ENCODE results near the gene VN1R5.
A peak's percentile ranks its signal among the peaks of the same experiment; 100 is the strongest.
"Not testable (repeated sequence)": the region's sequence is repeated elsewhere in the genome, so short reads cannot be mapped to it uniquely, and the experiment has no call there.

Gene VN1R5

DNA sequence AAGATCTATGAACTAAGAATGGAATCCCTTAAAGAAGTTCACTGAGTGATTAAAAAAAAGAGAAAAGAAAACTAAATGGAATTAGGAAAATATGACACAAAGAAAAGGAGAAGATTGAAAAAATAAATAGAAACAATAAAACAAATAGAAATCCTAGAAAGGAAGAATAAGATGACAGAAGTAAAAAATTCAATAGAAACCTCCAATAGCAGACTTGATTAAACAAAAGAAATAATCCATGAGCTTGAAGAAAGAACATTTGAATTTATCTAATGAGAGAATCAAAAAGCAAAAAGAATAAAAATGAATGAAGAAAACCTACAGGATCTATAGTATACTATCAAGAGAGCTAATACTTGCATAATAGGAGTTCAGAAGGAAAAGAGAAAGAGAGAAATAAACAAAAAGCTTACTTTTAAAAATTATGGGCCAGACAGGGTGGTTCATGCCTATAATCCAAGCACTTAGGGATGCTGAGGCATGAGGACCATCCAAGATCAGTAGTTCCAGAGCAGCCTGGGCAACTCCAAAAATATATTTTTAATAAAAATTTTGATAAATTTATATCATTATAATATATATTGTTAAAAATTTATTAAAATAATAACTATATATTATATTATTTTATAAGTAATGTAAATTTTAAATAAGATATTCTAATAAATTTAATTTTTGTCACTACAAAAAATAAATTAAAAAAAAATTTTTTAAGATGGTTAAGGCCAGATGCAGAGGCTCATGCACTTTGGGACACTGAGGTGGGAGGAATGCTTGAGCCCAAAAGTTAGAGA is 9.4 kb upstream of the VN1R5 start:
- ATAC-seq = no peak

DNA sequence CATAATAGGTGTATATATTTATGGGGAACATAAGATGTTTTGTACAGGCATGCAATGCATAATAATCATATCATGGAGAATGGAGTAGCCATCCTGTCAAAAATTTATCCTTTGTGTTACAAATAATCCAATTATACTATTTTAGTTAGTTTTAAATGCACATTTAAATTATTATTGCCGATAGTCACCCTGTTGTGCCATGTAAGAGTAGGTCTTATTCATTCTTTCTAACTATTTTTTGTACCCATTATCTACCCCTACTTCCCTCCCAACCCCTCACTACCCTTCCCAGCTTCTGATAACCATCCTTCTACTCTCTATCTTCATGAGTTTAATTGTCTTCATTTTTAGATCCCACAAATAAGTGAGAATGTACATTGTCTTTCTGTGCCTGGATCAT is 8.3 kb upstream of the VN1R5 start:
- no peaks in the 10 kb centered on the region for H3K4me1 Mint-ChIP-seq
- H3K9me3 Mint-ChIP-seq = peaks cover 13% of the 10 kb centered on the region
- H3K36me3 Mint-ChIP-seq = no peaks in the 10 kb centered on the region
- no peak overlapping the region for H3K4me3 Mint-ChIP-seq
- no peak overlapping the region for H3K27ac Mint-ChIP-seq
- ATAC-seq = no peak
- DNase-seq (ENCODE audit: low spot score in 2 of 2) = no peak

More for the DNA sequence above, 9.4 kb upstream of the VN1R5 start:
- H3K27ac Mint-ChIP-seq = no peak overlapping the region
- no peak overlapping the region for H3K4me3 Mint-ChIP-seq
- peaks cover 13% of the 10 kb centered on the region for H3K9me3 Mint-ChIP-seq
- no peaks in the 10 kb centered on the region for H3K4me1 Mint-ChIP-seq
- DNase-seq (ENCODE audit: low spot score in 2 of 2) = no peak
- no peaks in the 10 kb centered on the region for H3K36me3 Mint-ChIP-seq

DNA sequence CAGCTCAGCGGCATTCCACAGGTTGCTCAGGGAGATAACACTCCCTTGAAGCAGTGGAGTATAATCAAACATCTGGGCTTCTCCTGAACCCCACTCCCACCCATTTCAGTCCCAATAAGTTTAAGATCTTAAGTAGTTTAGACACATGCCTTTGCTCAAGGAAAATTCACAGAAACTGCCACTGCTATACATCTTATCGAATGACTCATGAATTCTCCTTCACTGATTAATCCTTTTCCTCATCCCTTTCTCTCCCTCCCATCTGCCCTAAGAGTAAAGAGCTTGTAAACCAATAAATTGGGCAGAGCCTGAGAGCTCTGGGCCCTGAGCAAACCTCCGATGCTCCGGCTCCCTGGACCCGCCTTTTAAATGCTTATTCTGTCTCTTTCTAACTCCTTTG is 10.2 kb downstream of the VN1R5 start:
- no peaks in the 10 kb centered on the region for H3K36me3 Mint-ChIP-seq
- peaks cover 12% of the 10 kb centered on the region for H3K9me3 Mint-ChIP-seq
- DNase-seq (ENCODE audit: low spot score in 2 of 2) = no peak
- H3K4me1 Mint-ChIP-seq = no peaks in the 10 kb centered on the region
- no peak for ATAC-seq
- no peak overlapping the region for H3K27ac Mint-ChIP-seq
- no peak overlapping the region for H3K4me3 Mint-ChIP-seq

DNA sequence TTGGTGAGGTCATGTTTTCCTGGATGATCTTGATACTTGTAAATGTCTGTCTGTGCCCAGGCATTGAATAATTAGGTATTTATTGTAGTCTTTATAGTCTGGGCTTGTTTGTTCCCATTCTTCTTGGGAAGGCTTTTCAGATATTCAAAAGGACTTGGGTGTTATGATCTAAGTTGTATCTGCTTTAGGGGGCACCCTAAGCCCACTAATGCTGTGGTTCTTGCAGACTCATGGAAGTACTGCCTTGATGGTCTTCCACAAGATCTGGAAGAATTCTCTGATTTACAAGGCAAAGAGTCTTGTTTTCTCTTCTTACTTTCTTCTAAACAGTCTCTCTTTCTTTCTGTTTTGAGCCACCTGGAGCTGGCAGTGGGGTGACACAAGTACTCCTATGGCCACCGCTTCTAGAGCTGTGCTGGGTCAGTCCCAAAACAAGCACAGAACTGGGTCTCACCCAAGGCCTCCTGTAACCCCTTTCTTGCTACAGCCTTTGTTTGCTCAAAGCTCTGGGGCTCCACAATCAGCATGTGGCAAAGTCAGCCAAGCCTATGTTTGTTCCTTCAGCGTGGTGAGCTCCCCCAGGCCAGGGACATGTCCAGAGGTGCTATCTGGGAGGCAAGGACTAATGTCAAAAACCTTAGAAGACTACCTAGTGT is 12.6 kb downstream of the VN1R5 start:
- Mint-ChIP-seq H3K4me1 (no peaks in the 10 kb centered on the region), H3K9me3 (peaks cover 19% of the 10 kb centered on the region), H3K27ac (no peak overlapping the region), H3K36me3 (no peaks in the 10 kb centered on the region), H3K4me3 (no peak overlapping the region)
- ATAC-seq (no peak), DNase-seq (ENCODE audit: low spot score in 2 of 2) (no peak)

DNA sequence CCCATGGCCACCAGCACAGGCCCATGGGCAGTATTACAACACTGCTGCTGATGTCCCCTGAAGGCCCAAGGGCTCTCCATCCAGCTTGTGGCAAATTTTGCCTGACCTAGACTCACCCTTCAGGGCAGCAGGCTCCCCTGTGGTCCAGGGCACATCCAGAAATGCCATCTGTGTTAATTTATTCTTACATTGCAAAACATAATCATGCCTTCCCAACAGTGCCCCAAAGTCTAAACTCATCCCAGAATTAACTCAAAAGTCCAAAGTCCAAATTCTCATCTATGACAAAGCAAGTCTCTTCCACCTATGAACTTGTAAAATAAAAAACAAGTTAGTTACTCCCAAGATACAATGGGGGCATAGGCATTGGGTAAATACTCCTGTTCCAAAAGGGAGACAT is 13.3 kb downstream of the VN1R5 start:
- Mint-ChIP-seq H3K4me1 (no peaks in the 10 kb centered on the region), H3K9me3 (peaks cover 19% of the 10 kb centered on the region), H3K27ac (no peak overlapping the region), H3K4me3 (no peak overlapping the region), H3K36me3 (no peaks in the 10 kb centered on the region)
- no peak for ATAC-seq
- DNase-seq (ENCODE audit: low spot score in 2 of 2) = no peak

DNA sequence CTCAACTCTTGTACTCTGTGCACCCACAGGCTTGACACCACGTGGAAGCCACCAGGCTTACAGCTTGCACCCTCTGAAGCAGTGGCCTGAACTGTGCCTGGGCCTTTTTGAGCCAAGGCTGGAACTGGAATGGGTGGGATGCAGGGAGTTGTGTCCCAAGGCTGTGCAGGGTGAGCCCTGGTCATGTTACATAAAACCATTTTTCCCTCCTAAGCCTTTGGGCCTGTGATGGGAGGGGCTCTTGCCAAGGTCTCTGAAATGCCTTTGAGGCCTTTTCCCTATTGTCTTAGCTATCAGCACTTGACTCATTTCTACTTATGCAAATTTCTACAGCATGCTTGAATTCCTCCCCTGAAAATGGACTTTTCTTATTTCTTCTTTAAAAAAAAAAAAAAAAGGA is 14.1 kb downstream of the VN1R5 start:
- peaks cover 18% of the 10 kb centered on the region for H3K9me3 Mint-ChIP-seq
- no peak overlapping the region for H3K4me3 Mint-ChIP-seq
- H3K27ac Mint-ChIP-seq = no peak overlapping the region
- H3K36me3 Mint-ChIP-seq = no peaks in the 10 kb centered on the region
- no peak for DNase-seq (ENCODE audit: low spot score in 2 of 2)
- ATAC-seq = no peak
- H3K4me1 Mint-ChIP-seq = no peaks in the 10 kb centered on the region

DNA sequence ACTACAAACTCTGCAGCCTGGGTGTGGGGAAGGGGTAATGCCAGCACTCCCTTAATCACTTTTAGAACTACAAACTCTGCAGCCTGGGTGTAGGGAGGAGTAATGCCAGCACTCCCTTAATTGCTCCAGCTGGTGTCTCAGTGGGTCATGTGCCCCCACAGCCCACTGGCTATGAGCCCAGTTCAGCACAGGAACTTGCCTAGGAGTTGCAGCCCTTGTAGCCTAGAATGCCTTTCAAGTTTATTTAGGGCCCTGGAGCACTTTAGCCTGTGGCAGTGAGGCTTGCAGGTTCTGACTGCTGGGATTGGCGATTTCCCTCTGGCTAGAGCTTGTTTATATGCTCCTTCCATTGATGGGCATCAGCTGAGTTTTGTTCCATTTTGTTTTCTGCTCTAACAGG is 17.1 kb downstream of the VN1R5 start:
- H3K27ac Mint-ChIP-seq = no peak overlapping the region
- DNase-seq (ENCODE audit: low spot score in 2 of 2) = peak in 1 of 2 donors; percentile 30
- H3K36me3 Mint-ChIP-seq = no peaks in the 10 kb centered on the region
- H3K4me3 Mint-ChIP-seq = no peak overlapping the region
- H3K4me1 Mint-ChIP-seq = no peaks in the 10 kb centered on the region
- no peak for ATAC-seq
- peaks cover 20% of the 10 kb centered on the region for H3K9me3 Mint-ChIP-seq

DNA sequence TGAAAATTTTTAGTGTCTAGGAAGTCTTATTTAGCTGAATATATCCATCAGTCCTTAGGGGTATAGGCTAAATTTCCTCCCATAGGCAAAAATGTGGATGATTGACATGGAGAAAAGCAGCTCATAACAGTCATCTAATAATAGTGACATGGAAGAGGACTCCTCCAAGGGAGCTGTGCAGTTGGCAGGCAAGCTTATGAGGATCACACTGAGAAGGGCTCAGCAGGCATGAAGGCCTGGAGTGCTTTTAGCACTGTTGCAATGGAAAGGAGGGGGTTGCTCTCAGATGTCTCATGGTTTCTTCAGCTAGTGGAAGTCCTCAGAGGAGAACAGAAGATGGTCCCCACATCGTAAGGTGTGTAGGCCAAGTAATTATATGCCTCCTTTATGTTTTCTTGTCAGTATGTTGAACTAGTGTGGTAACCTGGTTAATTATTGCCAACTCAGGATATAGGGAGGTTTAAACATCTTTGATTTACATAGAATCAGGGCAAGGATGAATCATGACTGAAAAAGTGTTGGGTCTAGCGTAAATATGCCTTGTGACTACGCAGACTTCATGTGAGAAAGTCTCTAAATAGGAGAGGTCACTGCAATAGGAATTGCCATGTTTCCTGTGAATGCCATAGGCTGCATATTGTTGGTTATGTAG is 18.9 kb downstream of the VN1R5 start:
- H3K27ac Mint-ChIP-seq = no peak overlapping the region
- no peak for DNase-seq (ENCODE audit: low spot score in 2 of 2)
- no peaks in the 10 kb centered on the region for H3K36me3 Mint-ChIP-seq
- no peak for ATAC-seq
- no peaks in the 10 kb centered on the region for H3K4me1 Mint-ChIP-seq
- peaks cover 20% of the 10 kb centered on the region for H3K9me3 Mint-ChIP-seq
- no peak overlapping the region for H3K4me3 Mint-ChIP-seq

DNA sequence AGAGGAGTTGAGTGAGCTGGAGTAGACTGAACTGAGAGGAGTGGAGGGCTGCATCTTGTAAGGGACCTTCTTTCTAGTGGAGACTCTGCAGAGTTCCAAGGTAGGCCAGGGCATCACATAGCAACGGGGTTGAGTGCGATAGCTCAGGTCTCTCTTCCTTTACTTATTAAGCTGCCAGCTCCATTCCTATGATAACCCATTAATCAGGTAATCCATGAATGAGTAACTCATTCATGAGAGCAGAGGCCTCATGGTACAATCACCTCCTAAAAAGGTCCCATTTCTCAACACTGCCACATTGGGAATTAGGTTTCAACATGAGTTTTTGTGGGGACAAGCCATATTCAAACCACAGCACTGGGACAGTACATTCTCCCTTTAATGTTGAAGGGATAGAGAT is 21.3 kb downstream of the VN1R5 start:
- no peaks in the 10 kb centered on the region for H3K36me3 Mint-ChIP-seq
- H3K4me1 Mint-ChIP-seq = no peaks in the 10 kb centered on the region
- H3K9me3 Mint-ChIP-seq = peaks cover 11% of the 10 kb centered on the region
- no peak overlapping the region for H3K27ac Mint-ChIP-seq
- ATAC-seq = no peak
- DNase-seq (ENCODE audit: low spot score in 2 of 2) = no peak
- H3K4me3 Mint-ChIP-seq = no peak overlapping the region

DNA sequence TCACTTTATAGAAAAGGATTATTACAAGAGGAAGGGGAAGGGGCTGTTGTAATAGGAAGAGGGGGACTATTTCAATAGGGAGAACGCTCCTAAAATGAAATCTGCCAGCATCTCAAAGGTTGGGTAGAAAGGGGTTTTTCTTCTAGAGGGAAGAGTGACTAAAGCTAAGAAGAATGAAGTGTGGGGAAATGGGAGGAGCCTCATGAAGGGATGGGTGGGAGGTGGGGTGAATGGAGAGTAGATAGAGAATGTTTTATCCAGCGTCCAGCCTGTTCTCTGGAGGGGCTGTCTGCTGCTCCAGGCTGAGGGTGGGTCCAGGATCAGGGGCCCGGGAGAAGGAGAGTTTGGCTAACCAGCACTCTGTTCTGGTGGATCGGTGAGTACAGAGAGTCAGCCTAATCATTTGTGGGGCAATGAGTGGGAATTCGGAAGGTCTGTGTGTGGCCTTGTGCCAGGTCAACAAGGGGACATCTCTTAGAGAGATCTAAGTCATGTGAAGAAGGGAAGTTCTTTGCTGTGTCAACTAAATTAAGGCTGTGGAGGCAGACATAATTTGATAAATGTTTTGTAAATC is 25.2 kb downstream of the VN1R5 start:
- no peak for DNase-seq (ENCODE audit: low spot score in 2 of 2)
- peaks cover 6% of the 10 kb centered on the region for H3K9me3 Mint-ChIP-seq
- no peaks in the 10 kb centered on the region for H3K36me3 Mint-ChIP-seq
- H3K4me3 Mint-ChIP-seq = no peak overlapping the region
- no peaks in the 10 kb centered on the region for H3K4me1 Mint-ChIP-seq
- H3K27ac Mint-ChIP-seq = no peak overlapping the region
- ATAC-seq = no peak

DNA sequence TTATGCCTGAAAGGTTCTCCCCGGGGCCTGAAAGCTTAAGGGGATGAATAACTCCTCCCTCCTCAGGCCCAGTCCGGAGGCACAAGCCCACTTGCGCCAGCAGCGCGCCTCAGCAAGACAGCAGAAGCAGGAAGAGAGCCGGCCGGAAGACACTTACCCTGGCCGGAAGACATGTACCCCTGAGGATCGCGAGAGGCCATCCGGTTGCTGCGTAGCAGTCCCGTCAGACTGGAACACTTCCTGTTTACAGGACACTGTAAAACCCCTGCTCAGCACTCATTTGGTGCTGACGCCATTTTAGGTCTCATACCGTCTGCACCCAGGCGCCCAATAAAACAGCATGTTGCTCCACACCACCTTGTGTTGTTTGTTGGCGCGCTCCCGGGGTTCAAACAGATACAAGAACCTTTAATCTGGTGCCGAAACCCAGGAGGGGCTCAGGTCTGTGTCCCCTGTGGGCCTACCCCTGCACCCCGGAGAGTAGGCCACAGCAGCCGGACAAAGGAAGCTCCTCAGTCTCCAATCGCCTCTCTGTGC is 30.3 kb downstream of the VN1R5 start:
- no peak overlapping the region for H3K4me3 Mint-ChIP-seq
- H3K9me3 Mint-ChIP-seq = peaks cover 11% of the 10 kb centered on the region
- H3K36me3 Mint-ChIP-seq = no peaks in the 10 kb centered on the region
- H3K27ac Mint-ChIP-seq = no peak overlapping the region
- H3K4me1 Mint-ChIP-seq = no peaks in the 10 kb centered on the region
- ATAC-seq (no peak), DNase-seq (ENCODE audit: low spot score in 2 of 2) (no peak)

DNA sequence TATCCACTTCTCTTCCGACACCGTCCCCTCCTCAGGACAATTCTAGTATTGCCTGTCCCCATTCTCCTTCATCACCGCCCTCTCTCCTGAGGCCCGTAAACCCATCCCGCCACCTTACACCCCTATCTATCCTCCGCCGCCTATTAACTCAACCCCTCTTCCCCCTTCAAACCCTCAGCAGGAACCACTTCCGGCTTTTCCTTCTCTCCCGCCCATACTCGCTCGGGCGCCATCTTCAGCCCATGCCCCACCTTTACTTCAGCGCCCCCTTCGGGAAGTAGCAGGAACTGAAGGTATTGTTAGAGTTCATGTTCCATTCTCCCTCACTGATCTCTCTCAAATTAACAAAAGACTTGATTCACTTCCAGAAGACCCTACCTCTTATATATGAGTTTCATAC is 31.6 kb downstream of the VN1R5 start:
- no peaks in the 10 kb centered on the region for H3K36me3 Mint-ChIP-seq
- DNase-seq (ENCODE audit: low spot score in 2 of 2) (no peak), ATAC-seq (no peak)
- H3K27ac Mint-ChIP-seq = no peak overlapping the region
- H3K4me1 Mint-ChIP-seq = no peaks in the 10 kb centered on the region
- peaks cover 11% of the 10 kb centered on the region for H3K9me3 Mint-ChIP-seq
- no peak overlapping the region for H3K4me3 Mint-ChIP-seq

DNA sequence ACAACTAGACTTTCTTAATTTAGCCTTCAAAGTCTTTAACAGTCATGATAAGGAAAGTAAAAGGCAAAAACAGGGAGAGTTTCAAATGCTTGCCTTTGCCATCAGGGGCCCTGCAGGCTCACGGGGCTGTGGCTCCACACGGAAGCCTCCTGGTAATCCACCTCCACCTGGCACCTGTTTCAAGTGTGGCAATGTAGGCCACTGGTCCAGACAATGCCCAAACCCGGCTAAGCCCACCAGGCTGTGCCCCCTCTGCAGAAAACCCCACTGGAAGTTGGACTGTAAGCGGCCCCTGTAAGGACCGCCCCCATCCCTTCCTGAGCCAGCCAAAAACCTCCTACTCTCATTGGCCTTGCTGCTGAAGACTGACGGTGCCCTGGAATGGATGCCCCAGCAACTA is 32.5 kb downstream of the VN1R5 start:
- Mint-ChIP-seq H3K27ac (no peak overlapping the region), H3K4me1 (no peaks in the 10 kb centered on the region), H3K36me3 (no peaks in the 10 kb centered on the region), H3K9me3 (peaks cover 11% of the 10 kb centered on the region), H3K4me3 (no peak overlapping the region)
- ATAC-seq (no peak), DNase-seq (ENCODE audit: low spot score in 2 of 2) (no peak)

DNA sequence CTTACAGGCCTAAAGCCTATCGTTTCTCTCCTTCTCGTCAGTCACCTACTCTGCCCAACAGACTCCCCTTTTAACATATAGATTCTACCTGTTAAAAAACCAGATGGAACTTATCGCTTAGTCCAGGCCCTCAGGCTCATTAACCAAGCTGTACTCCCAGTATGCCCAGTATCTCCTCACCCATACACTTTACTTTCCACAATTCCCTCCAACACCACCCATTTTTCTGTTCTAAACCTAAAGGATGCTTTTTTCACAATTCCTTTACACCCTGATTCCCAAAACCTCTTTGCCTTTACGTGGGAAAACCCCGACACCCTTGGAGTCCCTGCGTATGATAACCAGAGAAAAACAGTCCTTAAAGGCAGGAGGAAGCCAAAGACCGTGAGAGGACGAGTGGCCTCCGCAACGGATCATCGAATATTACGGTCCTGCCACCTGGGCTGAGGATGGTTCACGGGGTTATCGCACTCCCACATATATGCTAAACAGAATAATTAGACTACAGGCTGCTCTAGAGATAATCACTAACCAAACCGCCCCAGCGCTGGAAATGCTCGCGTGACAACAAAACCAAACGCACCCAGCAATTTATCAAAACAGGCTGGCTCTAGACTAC is 33.5 kb downstream of the VN1R5 start:
- H3K27ac Mint-ChIP-seq; ATAC-seq; H3K36me3 Mint-ChIP-seq; H3K4me1 Mint-ChIP-seq; H3K4me3 Mint-ChIP-seq; DNase-seq (ENCODE audit: low spot score in 2 of 2): not testable (repeated sequence)
- peaks cover 11% of the 10 kb centered on the region for H3K9me3 Mint-ChIP-seq

DNA sequence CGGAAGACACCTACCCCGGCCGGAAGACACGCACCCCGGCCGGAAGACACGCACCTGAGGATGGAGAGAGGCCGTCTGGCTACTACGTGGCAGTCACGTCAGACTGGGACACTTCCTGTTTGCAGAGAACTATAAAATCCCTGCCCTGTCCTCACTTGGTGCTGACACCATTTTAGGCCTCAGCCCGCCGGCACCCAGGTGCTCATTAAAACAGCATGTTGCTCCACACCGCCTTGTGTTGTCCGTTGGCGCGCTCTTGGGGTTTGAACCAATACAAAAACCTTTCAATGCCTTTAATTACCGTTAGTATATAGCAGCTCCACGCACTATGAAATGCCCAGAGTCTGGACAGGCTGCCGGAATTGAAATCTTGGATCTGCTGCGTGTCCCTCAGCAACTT is 34.7 kb downstream of the VN1R5 start:
- DNase-seq (ENCODE audit: low spot score in 2 of 2) = no peak
- ATAC-seq = no peak
- Mint-ChIP-seq H3K36me3 (no peaks in the 10 kb centered on the region), H3K4me1 (no peaks in the 10 kb centered on the region), H3K9me3 (peaks cover 11% of the 10 kb centered on the region), H3K4me3 (no peak overlapping the region), H3K27ac (no peak overlapping the region)

Data from stimulated activated effector memory CD8-positive, alpha-beta T cell treated with anti-CD3 and anti-CD28 coated beads, Interleukin-12 subunit alpha, Interleukin-12 subunit beta, amount 100 ng/mL, for 72 hours (primary cell).